ENCODE results near the gene GRM8.

DNA sequence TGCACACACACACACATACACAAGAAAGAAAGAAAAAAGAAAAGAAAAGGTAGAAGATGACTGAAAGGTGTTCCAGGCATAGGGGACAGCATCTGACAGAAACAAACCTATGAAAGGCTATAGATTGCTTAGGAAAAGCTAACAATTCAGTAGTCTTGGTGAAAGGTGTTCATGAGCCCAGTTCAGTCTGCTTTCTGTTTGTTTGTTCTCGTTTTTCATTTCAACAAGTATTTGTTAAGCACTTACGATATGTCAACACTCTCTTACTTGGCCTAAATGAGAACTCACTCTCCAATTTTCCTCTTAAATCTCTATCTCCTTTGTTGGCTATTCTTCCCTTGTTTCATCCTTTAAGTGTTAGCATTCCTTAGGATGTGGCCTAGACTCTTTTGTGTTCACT is 133.2 kb downstream of the GRM8 start:
- no peak for TF ChIP-seq CTCF (IDR thresholded peaks at IDR 0.05; ENCODE audit: low read length)
- TF ChIP-seq EZH2 (IDR thresholded peaks at IDR 0.05; ENCODE audit: borderline replicate concordance, low read length): no peak
